ENCODE measurements around the gene STX1A. TPM values are rescaled to one million over a fixed set of nuclear protein-coding genes. Genes with fewer than 3 reads are reported as not detected.

STX1A gene
- total and polyA plus RNA-seq, 2 donors from 2014 or later: 2.2 to 7.4 TPM

DNA sequence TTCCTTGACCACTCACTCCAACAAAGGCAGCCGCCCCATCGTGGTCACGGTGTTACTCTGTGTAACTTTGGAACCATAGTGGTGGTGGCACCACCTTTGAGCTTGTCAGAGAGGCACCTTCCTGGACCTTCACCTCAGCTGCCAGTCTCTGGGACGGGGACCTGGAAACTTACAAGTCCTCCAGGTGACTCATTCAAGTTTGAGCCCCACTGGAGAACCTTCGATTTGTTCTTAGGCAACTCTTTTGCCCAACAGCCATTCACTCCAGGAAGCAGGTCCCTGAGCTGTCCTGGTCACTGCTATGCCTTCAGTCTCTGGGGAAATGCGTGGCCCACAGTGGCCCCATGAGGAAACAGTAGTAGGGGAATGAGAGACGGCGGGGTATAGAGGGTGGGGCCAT is 17.2 kb downstream of the STX1A start:
- intact Hi-C loops (cut with DNase I): no loop called here
- no peak for DNase-seq

DNA sequence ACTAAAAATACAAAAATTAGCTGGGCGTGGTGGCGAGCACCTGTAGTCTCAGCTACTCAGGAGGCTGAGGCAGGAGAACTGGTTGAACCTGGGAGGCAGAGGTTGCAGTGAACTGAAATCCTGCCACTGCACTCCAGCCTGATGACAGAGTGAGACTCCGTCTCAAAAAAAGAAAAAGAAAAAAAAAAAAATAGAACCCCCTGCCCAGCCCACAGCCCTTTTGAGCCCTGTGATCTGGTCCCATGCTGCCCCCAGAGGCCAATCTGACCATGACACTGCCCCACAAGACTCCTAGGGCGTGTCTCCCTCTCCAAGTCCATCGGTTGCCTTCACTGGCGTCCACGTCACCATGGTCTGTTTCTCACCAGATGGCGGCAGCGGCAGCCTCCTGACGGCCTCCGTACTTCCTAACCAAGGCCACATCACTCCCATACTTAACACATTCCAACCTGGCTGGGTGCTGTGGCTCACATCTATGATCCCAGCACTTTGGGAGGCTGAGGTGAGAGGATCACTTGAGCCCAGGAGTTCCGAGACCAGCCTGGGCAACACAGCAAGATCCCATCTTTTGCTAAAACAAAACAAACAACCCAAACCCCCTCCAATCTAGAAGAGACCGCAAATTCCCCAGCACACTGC is 18.0 kb downstream of the STX1A start:
- no peaks in the 10 kb centered on the region for H3K27me3 ChIP-seq (ENCODE audit: control insufficient read depth, insufficient read depth, low read length)
- no peak for FAIRE-seq
- no peak overlapping the region for H3K9ac ChIP-seq (ENCODE audit: low read length in 3 of 3)
- intact Hi-C loops (cut with DNase I): no loop called here
- peak in 3 of 5 donors; percentile 45 to 71 (median 54) for DNase-seq
- no peak overlapping the region for H3K27ac ChIP-seq (ENCODE audit: low read depth in 2 of 2, low read length in 2 of 2)
- H3K9me3 ChIP-seq (ENCODE audit: control insufficient read depth in 2 of 3, insufficient read depth in 1 of 3, low read length in 3 of 3): no peaks in the 10 kb centered on the region
- H3K4me3 ChIP-seq (ENCODE audit: low read length in 3 of 3): no peak overlapping the region
- H3K36me3 ChIP-seq (ENCODE audit: control insufficient read depth in 2 of 3, insufficient read depth in 3 of 3, low read length in 3 of 3): peaks cover 0 to 11% (median 4%) of the 10 kb centered on the region in 3 donors
- TF ChIP-seq, protein P1, sequence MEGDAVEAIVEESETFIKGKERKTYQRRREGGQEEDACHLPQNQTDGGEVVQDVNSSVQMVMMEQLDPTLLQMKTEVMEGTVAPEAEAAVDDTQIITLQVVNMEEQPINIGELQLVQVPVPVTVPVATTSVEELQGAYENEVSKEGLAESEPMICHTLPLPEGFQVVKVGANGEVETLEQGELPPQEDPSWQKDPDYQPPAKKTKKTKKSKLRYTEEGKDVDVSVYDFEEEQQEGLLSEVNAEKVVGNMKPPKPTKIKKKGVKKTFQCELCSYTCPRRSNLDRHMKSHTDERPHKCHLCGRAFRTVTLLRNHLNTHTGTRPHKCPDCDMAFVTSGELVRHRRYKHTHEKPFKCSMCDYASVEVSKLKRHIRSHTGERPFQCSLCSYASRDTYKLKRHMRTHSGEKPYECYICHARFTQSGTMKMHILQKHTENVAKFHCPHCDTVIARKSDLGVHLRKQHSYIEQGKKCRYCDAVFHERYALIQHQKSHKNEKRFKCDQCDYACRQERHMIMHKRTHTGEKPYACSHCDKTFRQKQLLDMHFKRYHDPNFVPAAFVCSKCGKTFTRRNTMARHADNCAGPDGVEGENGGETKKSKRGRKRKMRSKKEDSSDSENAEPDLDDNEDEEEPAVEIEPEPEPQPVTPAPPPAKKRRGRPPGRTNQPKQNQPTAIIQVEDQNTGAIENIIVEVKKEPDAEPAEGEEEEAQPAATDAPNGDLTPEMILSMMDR (IDR thresholded peaks at IDR 0.05; ENCODE audit: borderline replicate concordance, extremely low read depth, insufficient read depth): peak; percentile 41
- no peaks in the 10 kb centered on the region for H3K4me1 ChIP-seq (ENCODE audit: control insufficient read depth in 2 of 3, insufficient read depth in 2 of 3, low read depth in 1 of 3, low read length in 3 of 3)

More for the DNA sequence above, 17.2 kb downstream of the STX1A start:
- Histone ChIP-seq H3K4me3 (ENCODE audit: low read length in 3 of 3) (no peak overlapping the region), H3K4me1 (ENCODE audit: control insufficient read depth in 2 of 3, insufficient read depth in 2 of 3, low read depth in 1 of 3, low read length in 3 of 3) (no peaks in the 10 kb centered on the region), H3K27me3 (ENCODE audit: control insufficient read depth, insufficient read depth, low read length) (no peaks in the 10 kb centered on the region), H3K27ac (ENCODE audit: low read depth in 2 of 2, low read length in 2 of 2) (no peak overlapping the region), H3K36me3 (ENCODE audit: control insufficient read depth in 2 of 3, insufficient read depth in 3 of 3, low read length in 3 of 3) (peaks cover 0 to 6% (median 0%) of the 10 kb centered on the region in 3 donors), H3K9ac (ENCODE audit: low read length in 3 of 3) (no peak overlapping the region), H3K9me3 (ENCODE audit: control insufficient read depth in 2 of 3, insufficient read depth in 1 of 3, low read length in 3 of 3) (no peaks in the 10 kb centered on the region)
- FAIRE-seq: no peak
- TF ChIP-seq, protein P1 (IDR thresholded peaks at IDR 0.05; ENCODE audit: borderline replicate concordance, extremely low read depth, insufficient read depth): no peak

DNA sequence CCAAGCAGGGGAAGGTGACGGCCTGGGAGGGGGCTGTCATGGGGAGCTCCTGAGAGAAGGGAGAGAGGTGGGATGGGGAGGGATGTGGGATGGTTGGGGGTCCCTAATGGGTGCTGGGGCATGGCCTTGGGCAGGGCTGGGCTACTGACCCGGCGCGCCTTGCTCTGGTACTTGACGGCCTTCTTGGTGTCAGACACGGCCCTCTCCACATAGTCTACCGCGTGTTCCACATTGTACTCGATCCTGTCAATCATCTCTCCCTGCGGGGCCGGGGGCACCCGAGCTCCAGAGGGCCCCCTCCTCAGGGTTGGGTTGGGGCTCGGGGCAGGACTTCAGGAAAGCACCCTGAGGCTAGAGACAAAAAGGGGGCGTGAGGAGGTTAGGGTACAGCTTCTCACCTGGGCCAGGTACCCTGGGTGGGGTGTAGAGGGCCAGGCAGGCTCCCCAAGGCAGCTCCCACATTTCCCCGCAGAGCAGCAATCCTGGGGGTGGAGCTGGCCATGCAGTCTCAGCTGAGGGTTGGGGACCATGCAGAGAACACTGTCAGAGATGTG is 18.8 kb downstream of the STX1A start:
- no peaks in the 10 kb centered on the region for H3K9me3 ChIP-seq (ENCODE audit: control insufficient read depth in 2 of 3, insufficient read depth in 1 of 3, low read length in 3 of 3)
- no peaks in the 10 kb centered on the region for H3K4me1 ChIP-seq (ENCODE audit: control insufficient read depth in 2 of 3, insufficient read depth in 2 of 3, low read depth in 1 of 3, low read length in 3 of 3)
- H3K4me3 ChIP-seq (ENCODE audit: low read length in 3 of 3): no peak overlapping the region
- H3K9ac ChIP-seq (ENCODE audit: low read length in 3 of 3): no peak overlapping the region
- intact Hi-C loops (cut with DNase I): no loop called here
- no peaks in the 10 kb centered on the region for H3K27me3 ChIP-seq (ENCODE audit: control insufficient read depth, insufficient read depth, low read length)
- FAIRE-seq: no peak
- peaks cover 2 to 19% (median 9%) of the 10 kb centered on the region in 3 donors for H3K36me3 ChIP-seq (ENCODE audit: control insufficient read depth in 2 of 3, insufficient read depth in 3 of 3, low read length in 3 of 3)
- no peak for DNase-seq
- no peak overlapping the region for H3K27ac ChIP-seq (ENCODE audit: low read depth in 2 of 2, low read length in 2 of 2)
- TF ChIP-seq, protein P1 (IDR thresholded peaks at IDR 0.05; ENCODE audit: borderline replicate concordance, extremely low read depth, insufficient read depth): no peak

All from kidney (tissue), 14 donors.